AG10803 (cell line): ENCODE results near the gene GOLGA6L7.

Source experiments
- DNase-seq: peaks from one replicate; pipeline ENCODE4 v3.0.0; 2010; ENCODE audit warnings: low read depth
- H3K4me3 ChIP-seq: 2 replicates; pipeline ENCODE4 v1.5.1; 2011; ENCODE audit warnings: mild to moderate bottlenecking, low read length, control low read depth
- TF ChIP-seq, protein P1 (sequence below): conservative IDR thresholded peaks from 2 replicates; pipeline ENCODE4 v1.5.1; 2011; ENCODE audit warnings: mild to moderate bottlenecking, low read length, control low read depth, inconsistent platforms

GOLGA6L7 gene

DNA sequence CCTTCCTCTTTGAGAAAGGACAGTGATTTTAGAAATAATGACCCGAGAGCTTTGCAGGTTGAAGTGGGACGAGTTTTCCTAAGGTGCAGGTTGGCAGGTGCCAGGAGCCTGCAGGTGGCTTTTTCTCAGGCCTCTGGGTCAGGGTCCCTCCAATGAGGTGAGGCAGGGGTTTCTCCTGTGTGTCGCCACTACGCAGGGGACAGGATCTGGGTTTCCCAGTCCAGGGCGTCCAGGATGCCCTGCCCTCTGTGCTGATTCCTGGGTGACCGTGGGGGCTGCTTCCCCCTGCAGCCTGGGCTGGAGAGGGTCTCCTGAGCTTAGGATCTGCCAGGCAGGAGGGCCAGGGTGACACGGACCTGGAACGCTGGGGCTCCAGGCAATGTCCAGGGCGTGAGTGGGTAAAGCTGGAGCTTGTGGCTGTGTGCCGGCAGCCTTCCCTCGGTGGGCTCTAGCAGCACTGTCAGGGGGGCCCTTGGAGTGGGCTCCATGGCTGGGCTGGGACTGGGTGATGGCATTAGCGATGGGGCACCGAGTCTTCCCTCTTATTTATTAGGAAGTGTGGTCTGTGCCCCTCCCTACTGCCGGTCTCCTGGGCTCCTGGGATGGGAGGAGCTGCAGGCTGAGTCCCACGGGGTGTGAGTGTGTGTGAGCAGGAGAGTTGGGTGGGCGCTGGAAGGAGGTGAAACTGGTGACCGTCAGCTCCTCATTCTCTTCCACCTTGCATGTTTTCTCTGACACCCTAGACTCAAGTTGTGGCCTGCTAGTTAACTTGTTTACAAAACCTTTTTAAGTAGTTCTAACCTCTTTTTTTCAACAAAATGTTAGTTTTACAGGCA lies 39.1 kb upstream of the GOLGA6L7 start:
- no peak overlapping the region for H3K4me3 ChIP-seq
- no peak for DNase-seq
- TF ChIP-seq, protein P1, sequence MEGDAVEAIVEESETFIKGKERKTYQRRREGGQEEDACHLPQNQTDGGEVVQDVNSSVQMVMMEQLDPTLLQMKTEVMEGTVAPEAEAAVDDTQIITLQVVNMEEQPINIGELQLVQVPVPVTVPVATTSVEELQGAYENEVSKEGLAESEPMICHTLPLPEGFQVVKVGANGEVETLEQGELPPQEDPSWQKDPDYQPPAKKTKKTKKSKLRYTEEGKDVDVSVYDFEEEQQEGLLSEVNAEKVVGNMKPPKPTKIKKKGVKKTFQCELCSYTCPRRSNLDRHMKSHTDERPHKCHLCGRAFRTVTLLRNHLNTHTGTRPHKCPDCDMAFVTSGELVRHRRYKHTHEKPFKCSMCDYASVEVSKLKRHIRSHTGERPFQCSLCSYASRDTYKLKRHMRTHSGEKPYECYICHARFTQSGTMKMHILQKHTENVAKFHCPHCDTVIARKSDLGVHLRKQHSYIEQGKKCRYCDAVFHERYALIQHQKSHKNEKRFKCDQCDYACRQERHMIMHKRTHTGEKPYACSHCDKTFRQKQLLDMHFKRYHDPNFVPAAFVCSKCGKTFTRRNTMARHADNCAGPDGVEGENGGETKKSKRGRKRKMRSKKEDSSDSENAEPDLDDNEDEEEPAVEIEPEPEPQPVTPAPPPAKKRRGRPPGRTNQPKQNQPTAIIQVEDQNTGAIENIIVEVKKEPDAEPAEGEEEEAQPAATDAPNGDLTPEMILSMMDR: no peak

DNA sequence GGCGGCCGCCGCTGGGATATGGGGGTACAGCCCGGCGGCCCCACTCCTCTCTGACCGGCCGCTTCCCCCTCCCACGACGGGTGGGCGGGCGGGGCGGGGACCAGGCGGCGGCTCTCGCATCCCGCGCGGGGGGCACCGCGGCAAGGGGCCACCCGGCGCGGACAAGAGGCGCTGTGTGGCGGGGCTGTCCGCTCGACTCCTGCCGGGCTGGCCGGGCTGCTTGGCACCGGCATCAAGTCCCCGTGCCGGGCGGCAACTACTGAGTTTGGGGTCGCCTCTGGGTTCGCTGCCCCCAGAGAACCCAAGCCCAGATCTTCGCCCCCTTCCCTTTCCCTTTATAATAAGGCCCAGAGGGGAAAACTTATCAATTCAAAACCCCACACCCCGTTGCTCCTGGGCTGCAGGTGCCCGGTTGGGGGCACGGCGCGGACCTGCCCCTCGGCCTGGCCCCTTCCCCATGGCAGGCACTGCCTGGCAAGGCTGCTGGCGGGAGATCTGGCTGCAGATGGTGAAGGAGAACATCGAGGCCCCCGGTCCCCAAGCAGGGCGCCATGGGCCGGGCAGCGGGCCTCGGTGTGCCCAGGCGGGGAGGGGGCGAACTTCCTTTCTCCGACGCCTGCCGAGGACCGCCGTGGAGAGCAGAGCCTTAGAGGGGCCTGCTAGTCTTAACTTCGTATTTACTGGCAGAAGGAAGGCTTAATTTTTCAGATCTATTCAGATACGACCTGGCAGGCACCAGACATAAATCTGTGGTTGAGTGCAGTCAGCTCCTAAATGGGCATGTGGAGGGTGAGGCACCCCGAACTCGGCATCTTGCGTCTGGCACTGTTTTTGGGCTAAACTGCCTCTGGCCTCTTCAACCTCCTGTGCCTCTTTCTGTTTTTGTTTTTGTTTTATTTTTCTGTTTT lies 38.2 kb upstream of the GOLGA6L7 start:
- no peak for DNase-seq
- H3K4me3 ChIP-seq: no peak overlapping the region
- TF ChIP-seq, protein P1: no peak

DNA sequence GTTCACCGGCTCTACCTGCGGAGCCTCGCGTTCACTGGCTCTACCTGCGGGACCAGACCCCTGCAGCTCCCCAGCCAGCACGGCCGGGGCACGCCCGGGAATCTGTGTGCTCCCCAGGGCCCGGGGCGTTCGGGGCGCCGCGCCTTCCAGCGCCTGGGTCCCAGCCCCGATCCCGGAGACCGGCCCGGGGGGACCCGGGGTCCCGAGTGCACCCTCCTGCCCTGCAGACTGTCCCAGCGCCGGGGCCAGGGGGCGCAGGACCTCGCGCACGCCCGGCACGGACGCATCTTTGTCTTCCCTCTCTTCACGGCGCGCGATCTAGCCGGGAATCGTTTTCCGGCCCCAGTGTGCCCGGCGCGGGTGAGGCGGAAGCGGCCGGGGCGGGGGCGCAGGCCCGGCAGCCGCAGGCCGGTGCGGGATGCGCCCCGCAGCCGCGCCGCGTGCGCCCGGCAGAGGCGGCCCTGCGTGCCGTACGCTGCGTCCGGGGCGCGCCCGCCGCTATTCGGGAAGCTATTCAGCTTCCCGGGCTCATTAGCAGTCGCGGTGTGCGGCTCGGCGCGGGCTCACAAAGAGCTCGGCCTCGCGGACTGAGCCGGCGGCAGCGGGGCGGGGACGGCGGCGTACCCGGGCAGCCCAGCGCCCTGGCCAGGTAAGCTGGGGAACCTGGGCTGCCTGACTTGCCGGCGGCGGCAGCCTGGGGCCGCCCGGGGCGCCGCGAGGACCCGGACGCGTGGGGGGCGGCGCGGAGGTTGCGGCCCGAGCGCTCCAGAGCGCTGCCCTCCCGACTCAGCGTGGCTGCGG lies 37.4 kb upstream of the GOLGA6L7 start, which contains the start of gene APBA2:
Gene APBA2, plus strand, starts transcription at position 345 of the 801 bp plus-strand sequence. CDS start 167,911 bp downstream, outside the sequence.
- H3K4me3 ChIP-seq: peak within 1 kb of the TSS; percentile 22; the same call in 1 of the 2 replicates
- peak; percentile 9 for DNase-seq
- TF ChIP-seq, protein P1: no peak

DNA sequence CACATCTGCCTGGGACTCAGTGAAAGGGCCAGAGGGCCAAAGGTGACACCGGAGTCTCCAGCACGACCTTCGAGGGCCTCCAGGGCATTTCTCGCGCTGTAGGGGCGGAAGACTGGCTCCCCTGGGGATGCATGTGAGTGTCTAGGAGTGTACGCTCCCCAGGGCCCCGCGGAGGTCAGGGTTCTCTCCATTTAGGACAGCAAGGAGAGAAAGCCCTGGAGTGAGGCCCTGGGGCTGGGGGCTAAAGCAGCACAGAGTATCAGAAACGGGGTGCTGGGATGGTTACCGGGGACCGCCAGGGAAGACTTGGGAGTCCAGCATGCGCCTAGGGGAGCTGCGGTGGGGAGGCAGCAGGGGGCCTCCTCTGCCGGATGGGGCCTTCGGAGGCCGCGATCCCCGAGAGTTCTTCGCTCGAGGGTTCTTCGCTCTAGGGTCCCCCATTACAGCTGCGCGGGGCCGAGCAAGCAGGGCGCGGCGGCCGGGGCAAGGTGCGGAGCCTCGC lies 36.7 kb upstream of the GOLGA6L7 start:
- H3K4me3 ChIP-seq: no peak overlapping the region; the same call in 1 of the 2 replicates
- TF ChIP-seq, protein P1: no peak
- no peak for DNase-seq

DNA sequence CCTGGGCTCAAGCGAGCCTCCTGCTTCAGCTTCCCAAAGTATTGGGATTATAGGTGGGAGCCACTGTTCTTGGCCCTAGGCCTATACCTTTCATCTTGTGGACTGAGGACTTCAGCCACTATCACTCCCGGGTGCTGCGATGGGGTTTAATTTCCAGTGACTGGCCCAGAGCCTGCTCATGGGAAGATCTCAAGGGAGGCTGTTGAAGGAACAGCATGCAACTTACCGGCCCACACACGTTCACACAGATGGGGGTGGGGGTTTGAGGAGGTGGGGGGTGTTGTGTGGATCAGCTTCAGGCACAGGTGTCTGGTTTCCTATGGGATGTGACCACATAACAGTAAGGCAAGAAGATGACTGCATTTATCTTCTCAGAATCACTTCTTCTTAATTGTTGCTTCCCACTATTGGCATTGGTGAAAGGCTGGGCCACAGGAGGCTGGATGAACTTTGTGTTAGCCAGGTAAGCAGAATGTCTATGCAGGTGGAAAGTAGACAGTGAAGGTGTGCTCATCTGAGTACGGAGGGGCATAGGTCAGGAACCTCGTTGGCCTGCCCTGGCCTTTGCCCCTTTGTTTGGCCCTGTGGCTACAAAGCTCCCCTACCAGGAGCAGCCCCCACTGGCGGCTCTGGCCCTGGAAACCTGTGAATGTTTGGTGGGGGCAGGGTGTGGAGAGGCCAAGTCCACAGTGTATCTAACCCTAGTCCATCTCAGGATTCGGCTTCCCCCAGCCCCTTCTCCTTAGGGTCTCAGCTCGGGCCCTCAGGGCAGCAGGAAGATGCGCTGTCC lies 35.9 kb upstream of the GOLGA6L7 start:
- TF ChIP-seq, protein P1: no peak
- no peak overlapping the region for H3K4me3 ChIP-seq
- no peak for DNase-seq

DNA sequence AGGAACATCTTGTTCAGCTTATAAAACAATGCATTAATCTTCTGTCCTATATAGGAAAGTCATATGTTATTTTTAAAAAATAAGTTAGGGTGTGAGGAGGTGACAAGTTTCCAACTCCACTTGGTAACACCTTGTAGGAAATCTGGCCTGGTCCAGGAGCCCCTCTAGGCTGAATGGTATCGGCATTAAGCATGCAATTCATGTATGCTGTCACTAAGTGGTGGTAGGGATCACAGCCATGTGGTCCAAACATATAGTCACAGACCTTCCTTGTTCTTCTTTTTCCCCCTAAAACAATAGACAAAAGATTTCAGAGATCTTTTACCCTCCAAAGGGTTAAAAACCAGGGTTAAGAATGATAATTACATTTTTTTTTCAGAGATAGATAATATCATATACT lies 33.2 kb upstream of the GOLGA6L7 start:
- H3K4me3 ChIP-seq: no peak overlapping the region
- DNase-seq: no peak
- TF ChIP-seq, protein P1: no peak
